HG03060 (cell line): Measurements from ENCODE around the gene RPL28.

Source experiments
- ATAC-seq: cut with Tn5 transposase; IDR thresholded peaks from one replicate; pipeline ENCODE4 v1.9.1; 2021; ENCODE audit warnings: low read depth, moderate number of reproducible peaks; ENCODE audit not compliant: unreplicated experiment

The RPL28 gene

DNA sequence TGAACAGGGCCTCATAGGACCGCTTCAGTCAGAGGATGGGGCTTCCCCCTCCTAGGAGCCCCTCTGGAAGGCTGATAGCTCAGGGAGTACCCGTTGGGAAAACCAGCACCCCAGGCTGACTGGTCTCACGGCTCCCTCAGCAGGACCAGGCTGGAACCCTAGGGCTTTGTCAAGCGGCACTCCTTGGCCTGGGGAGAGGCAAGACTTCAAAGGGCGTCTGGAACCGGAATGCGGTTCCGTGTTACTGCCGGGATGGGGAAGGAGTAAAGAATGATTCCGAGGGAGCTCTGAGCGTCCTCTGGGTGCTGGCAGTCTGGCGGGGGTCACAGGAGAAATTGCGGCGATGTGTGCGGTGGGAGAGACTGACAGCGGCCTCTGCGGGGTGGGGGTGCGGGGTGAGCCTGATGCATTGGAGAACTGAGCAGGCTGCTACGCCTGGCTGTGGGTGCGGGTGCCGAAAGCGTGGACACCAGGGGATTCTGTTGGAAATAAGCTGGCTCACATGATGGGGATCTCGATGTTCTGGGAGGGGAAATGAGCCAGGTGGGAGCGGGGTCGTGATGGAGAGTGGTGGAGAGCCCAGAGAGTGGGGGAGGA is 33.1 kb upstream of the RPL28 start:
- no peak for ATAC-seq

DNA sequence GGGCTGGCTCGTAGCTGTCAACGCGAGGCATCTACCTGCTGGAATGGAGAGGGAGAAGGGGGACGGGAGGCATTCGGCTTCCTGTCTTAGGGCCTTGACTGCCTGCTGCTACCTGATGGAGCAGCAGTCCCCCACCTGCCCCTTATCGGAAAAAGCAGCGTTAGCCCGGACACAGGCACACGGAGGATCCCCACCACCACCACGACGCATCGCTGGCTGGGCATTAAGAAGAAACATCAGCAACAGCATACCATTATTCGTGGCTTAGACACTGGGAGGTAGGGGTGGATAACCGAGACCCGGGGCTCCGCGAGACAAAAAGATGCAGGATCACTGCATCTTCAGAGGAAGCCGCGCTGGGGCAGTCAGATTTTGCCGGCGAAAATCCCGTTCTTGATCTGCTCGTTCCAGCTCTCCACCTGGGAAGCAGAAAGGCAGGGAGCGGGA is 32.4 kb upstream of the RPL28 start:
- ATAC-seq, result no peak

DNA sequence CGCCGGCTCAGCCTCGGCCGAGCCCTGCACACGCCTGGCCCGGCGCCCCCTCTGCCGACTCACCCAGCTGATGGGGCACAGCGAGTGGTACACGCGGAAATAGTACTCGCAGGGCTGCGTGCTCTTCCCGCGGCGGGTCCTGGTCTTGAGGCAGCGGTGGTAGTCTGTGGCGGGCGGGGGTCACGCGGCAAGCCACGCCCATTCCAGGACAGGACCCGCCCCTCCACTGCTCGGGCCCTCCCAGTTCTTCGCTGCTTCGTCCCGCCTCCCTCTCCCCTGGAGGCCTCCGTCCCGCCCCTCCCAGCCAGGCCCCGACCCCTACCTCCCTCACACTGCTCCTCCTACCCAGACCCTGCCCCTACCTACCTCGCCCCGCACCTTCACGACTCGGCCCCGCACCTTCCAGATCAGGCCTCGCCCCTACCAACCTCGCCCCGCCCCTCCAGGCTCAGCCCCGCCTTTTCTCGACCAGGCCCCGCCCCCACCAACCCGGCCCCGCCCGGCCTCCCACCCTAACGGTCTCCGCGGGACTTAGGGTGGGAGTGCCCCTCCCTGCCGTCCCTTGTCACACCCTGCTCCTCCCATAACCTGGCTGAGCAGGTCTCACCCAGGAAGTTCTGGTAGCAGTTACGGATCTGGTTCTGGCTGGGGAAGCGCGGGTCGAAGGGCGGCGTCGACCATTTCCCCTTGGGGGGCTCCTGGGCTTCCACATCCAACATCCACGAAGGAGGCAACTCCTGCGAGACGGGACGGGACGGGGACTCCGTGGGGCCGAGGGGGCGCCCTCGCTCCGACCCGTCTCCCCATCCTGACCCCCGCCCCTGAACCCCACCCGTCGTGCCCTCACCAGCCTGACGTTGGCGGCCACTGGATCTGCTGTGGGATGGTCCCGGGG is 31.7 kb upstream of the RPL28 start:
- ATAC-seq, result no peak

DNA sequence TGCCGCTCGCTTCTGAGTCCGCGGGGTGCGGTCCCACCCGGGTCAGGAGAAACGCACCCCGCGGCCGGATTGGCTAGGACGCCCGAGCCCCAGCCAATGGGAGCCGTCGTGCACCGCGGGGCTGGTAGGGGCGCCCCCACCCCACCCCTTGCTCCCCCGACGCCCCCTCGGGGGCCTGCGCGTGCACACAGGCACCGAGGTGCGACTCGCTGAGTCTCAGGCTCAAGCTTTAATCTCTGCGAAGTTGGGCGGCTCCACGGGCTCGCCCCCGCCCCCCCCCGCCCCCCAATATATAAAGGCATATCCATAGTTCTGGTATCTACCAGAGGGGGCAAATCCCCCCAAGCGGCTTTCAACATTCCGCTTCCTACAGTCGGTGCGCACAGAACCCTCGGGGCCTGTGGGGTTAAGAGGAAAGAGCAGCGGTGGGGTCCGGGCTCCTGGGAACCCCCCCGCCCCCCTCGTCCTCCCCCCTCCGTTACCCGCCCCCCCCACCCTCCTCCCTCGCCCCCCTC is 31.0 kb upstream of the RPL28 start, which contains the start of gene COX6B2:
Gene COX6B2 (minus strand): TSS at position 22 of the 515 bp plus-strand sequence. CDS start 198 bp downstream, outside the sequence.
- no peak for ATAC-seq

DNA sequence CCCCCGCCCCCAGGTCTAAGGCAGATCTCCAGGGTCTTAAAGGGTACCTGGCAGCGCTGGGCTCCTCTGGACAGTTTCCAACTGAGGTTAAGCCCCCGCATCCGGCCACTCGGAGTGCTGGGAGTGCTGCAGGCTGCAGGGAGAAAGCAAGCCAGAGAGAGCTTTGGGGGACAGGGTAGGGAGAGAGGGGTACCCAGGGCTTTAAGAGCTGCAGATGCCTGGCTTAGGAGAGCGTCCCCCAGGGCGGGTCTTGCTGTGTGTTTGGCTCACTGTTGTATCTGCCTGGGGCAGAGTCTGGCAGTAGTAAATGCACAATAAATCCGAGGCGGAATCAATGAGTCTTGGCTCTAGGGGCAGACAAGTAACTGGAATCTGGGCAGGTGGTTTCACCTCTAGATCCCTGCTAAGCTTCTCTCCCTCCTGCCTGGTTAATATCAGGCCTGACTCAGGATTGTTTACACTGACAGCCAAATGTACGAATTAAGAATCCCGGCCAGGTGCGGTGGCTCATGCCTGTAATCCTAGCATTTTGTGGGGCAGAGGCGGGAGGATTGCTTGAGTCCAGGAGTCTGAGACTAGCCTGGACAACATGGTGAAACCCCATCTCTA is 30.4 kb upstream of the RPL28 start:
- ATAC-seq, result no peak

DNA sequence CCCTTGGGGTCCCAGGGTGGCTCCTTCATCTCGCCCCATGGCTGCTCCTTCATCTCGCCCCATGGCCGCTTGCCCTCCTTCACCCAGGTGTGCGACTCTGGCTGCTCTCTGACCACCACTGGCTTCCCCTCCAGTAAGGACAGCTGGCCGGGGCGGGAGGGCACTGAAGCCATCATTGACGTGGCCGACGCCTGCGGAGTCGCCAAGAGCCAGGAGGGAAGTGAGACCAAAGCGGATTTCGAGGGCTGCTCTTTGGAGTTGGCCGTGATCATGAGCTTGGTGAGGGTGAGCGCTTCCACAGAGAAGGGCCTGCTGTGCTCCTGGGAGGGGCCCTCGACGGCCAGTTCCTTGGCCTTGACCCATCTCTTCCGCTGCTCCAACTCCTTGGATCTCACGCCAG is 27.2 kb upstream of the RPL28 start:
- no peak for ATAC-seq

DNA sequence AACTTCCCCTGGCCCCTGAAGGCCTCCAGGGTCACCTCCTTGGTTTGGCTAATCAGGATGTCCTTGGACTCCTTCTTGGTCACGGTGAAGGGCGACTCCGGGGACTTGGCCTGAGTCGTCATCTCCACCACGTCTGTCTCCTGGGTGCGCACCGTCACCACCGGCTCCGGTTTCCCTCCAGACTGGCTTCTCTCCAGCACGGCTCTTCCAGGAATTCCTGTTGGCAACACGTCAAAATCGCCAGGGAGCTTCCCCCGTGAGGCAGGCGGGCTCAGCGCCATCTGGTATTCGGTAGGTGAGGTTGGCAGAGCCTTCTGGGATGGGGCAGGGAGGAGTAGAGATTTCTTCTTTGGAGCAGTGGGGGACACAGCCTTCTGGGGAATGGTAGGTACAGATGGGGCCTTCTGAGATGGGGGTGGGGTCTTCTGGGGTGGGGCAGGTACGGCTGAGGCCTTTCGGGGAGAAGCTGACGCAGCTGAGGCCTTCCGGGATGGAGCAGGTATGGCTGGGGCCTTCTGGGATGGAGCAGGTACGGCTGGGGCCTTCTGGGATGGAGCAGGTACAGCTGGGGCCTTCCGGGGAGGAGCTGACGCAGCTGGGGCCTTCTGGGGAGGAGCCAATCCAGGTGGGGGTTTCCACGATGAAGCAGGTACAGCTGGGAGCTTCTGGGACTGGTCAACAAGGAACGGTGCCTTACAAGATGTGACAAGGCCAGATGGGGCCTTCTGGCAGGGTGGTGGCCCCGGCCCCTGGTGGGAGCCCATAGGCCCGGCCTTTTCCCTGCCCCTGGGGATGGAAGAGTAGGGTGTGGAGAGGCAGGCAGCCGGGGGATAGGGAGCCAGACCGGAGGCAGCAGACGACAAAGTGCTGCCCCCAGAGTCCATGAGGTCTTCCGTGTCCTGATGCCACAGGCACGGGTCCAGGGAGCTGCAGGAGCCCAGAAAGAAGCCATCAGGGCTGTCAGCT is 26.5 kb upstream of the RPL28 start:
- no peak for ATAC-seq

DNA sequence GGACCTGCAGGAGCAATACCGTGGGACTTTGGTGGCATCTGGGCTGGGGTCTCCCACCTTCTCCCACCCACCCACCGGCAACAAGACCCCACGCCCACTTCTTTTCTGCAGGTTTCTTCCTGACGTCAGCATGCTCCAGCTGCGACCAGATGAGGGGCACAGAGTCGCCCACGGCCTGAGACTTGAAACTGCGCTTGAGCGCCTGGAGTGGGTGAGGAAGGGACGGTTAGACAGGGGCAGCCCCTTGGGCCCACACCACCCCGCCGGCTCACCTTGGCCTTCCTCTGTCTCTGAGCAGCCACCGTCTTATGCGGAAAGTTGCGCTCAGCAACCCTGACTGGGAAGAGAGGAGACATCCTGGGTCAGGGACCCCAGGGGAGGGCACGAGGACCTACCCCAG is 24.8 kb upstream of the RPL28 start:
- ATAC-seq, result no peak

DNA sequence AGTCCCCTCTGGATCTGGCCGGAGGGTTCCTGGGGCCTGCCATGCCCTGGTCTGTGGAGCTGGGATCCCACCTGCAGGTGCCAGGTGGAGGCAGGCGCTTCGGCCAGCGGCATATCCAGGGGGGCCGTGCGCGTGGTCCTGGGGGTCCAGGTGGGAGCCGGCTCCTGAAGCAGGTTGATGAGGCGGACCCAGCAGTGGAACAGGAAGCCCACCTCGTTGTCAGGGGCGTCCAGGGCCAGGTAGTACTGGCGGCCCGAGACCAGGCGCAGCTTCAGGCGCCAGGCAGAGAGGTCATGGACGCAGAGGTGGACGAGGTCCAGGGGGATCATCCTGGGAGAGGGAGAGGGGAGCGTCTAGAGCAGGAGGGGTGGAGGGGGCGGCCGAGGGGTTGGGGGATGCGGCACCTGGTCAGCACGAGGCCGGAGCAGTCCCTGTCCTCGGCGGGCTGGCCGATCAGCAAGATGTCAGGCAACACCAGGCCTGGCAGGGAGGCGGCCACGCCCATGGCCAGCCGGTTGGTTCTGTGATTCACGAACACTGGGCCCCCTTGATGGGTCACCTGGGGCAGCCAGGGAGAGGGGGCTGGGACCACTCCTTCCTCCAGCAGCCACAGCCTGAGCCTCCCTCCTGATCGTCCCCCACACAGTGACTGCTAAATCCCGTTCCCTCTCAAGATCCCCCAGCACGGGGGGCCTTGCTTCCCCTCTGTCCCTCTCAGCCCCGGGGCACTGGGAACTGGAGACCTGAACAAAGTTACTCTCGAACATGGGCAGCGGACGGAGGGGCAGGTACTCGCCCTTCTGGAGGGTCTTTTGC is 23.4 kb upstream of the RPL28 start:
- no peak for ATAC-seq

DNA sequence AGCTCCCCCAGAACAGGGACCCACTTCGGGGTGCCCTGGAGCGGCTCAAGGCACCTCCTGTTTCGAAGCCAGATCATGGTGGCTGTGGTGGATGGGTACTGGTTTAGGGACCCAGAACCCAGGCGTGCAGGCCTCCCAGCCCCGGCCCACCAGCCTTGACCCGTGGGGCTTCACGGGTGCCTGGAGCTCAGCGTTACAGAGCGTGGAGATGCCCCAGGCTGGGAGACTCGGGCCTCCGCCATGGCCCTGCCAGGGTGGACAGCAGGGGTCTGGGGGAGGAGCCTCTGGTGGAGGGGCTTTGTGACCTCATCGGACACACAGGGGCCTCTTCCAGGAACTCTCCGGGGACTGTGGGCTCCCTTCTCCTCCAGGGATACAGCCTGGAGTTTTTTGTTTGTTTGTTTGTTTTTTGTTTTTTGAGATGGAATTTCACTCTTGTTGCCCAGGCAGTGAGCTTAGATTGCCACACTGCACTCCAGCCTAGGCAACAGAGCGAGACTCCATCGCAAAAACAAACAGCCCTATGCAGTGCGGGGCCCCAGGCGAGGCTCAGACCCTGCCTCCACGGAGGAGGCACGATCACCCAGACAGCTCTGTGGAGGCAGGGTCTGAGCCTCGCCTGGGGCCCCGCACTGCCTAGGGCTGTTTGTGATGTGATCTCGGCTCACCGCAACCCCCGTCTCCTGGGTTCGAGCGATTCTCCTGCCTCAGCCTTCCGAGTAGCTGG is 22.6 kb upstream of the RPL28 start, which contains the start of gene GARIN5B:
Gene GARIN5B (minus strand): TSS at position 271 of the 727 bp plus-strand sequence. CDS start 194 bp downstream, at position 77.
- no peak for ATAC-seq

DNA sequence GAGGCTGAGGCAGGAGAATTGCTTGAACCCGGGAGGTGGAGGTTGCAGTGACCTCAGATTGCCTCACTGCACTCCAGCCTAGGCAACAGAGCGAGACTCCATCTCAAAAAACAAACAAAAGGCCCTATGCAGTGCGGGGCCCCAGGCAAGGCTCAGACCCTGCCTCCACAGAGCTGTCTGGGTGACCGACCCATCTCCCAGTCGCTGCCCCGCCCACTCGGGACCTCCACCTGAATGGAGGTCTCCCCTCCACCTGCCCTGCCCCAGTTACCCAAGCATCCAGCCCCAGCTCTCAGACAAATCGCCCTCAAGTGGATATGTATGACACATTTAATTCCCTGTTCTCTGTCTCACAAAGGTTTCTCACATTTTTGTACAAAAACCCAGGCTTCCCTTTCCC is 20.5 kb upstream of the RPL28 start:
- no peak for ATAC-seq

DNA sequence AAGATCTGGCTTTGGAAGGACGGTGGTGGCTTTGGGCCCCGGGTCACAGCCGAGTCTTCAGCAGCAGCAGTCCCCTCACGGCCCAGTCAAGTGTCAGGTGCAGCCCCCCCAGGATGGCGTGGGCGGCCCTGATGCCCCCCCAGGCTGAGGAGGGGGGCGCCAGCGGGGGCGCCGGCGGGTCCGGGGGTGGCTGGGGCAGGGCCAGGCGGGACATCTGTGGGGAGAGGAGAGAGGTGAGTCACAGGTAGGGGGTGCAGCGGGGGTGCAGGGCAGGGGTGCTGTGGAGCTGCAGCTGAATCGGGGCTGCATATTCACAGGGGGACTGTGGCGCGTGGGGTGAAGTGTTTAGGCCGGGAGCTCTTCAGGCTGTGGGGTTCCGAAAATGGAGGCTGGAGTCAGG is 19.8 kb upstream of the RPL28 start:
- no peak for ATAC-seq

DNA sequence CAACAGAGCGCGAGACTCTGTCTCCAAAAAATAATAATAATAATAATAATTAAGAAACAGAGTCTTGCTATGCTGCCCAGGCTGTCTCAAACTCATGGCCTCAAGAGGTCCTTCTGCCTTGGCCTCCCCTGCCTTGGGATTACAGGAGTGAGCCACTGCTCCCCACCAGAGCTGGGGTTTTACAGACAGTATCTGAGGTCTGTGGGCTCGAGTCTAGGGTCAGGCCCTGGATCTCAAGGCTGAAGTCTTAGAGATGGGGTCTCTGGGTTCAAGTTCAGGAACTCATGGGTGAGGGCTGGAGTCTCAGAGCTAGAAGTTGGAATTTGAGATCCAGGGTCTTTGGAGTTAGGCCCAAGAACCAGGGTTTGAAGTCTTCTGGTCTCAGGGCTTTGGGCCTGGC is 18.9 kb upstream of the RPL28 start:
- no peak for ATAC-seq

DNA sequence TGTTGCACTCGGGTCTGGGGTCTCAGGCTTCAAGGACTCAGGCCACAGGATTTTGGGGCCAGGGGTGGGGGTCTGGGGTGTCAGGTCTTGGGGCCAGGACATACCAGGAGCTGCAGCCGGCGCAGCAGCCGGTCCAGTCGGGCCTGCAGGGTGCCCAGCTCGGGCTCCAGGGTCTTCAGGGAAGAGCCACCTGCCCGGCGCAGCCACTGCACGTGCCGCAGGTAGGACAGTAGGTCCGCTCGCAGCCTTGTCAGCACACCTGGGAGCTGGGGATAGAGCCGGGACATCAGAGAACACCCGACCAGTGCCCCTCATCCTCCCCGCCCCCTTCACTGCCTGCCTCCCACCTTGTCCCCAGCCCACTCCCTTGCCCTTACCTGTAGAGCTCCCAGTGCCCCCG is 17.6 kb upstream of the RPL28 start:
- ATAC-seq, result no peak

DNA sequence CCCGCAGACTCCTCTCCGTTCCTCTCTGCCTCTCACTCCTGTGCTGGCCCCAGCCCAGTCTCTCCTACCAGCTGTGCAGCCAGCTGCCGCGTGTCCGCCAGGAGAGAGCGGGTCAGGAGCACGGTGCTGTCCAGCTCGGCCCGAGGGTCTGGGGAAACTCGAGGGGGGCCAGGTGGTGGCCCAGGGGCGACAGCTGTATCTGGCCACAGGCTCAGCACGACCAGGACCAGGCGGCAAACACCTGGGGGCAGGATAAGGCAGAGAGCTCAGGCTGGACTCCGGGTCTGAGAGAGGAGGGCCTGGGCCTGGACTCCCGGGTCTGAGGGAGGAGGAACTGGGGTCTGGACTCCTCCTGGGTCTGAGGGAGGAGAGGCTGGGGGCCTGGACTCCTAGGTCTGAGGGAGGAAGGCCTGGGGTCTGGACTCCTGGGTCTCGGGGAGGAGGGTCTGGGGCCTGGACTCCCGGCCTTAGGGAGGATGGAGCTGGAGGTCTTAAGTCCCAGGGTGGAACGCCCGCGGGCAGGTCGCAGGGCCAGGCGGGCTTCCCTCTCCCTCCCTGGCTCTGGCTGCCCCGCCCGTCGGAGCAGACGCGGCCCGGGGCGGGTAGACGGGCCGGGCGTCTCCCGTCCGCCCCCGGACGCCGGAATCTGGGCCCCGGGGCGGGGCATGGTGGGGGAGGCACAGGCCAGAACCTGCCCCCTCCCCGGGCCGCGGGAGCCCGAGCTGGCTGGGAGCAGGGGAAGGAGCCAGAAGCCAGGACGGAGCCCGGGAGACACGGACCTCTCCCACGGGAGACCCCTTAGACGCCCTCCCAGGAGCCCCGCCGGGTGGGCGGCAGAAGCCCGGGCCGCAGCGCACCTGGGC is 16.8 kb upstream of the RPL28 start:
- no peak for ATAC-seq

DNA sequence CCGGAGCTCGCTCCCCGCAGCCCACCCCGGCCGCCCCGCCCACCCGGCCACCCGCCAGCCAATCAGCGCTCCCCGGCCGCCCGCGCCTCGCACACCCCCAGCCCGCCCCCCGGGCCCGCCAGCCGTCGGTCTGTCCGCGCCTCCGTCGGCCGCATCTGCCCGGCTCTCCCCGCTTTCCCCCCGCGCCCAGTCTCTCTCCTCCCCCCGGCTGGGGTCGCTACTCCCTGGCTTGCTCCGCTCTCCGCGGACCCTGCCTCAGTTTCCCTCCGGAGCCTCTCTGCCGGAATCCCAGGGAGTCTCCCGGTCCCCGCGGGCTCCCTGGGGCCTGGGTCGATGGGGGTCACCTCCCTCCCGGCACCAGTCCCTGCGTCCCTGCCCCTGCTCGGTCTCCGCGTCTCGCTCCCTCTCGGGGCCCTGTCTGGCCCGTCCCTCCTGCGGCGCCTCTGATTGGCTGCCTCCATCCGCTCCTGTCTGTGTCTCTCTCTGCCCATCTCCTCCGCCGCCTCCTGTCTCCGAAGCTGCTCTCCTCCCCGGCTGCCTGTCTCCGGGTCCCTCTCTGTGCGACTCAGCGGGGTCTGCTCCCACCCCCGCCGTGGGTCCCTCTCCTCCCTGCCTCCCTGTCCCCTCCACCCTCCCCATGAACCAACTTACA is 16.0 kb upstream of the RPL28 start:
- no peak for ATAC-seq

DNA sequence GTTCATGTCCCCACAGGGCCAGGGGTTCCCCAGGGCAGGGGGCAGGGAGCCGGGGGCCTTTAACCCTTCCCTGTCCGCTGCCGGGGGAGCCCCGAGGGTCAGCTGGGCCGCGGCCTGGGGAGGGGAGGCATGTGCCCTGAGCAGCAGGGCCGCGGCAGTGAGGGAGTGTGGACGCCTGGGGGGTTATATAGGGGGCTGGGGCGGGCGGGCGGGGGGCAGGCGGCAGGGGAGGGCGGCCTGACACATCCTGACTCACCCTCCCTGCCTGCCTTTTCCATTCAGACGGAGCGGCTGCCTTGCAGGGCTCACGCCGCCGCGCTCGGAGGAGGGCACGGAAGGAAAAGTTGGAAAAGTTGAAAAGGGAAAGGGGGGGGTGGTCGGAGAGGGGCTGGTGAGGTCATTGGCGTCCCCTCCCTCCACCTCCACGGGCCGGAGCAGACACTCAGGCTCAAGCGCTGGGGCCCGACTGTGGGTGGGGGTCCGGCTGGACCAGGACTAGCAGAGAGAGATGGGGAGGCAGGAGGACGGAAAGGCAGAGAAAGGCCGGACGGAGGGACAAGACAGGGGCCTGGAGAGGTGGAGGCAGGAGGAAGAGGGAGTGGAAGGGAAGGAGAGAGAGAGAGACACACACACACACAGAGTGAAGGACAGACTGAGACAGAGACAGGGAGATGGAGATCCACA is 15.3 kb upstream of the RPL28 start, which contains the start of gene IL11:
Gene IL11 (minus strand): TSS at position 159 of the 684 bp plus-strand sequence. CDS start 153 bp downstream, at position 6.
- no peak for ATAC-seq
